ENCODE measurements around the gene TMEM219. TPM values are rescaled to one million over a fixed set of nuclear protein-coding genes. Genes with fewer than 3 reads are reported as not detected.

Gene TMEM219
- total RNA-seq, 6 experiments from 2014 or later = 49.9 to 75.9 (median 57.1) TPM

GRCh38 chr16:29978081-29978480 is 16.2 kb downstream of the TMEM219 start:
- ATAC-seq (no peak), DNase-seq (no peak)
- WGBS (ENCODE audit: insufficient coverage, low coverage, low lambda C conversion rate, missing lambda C conversion rate) = 80% methylated on average over 3 of the region's 9 CpGs
- H3K4me1 ChIP-seq = peaks cover 0 to 22% (median 10%) of the 10 kb centered on the region in 4 donors
- intact Hi-C loops (cut with DNase I) = no loop called here
- TF ChIP-seq, protein P1, sequence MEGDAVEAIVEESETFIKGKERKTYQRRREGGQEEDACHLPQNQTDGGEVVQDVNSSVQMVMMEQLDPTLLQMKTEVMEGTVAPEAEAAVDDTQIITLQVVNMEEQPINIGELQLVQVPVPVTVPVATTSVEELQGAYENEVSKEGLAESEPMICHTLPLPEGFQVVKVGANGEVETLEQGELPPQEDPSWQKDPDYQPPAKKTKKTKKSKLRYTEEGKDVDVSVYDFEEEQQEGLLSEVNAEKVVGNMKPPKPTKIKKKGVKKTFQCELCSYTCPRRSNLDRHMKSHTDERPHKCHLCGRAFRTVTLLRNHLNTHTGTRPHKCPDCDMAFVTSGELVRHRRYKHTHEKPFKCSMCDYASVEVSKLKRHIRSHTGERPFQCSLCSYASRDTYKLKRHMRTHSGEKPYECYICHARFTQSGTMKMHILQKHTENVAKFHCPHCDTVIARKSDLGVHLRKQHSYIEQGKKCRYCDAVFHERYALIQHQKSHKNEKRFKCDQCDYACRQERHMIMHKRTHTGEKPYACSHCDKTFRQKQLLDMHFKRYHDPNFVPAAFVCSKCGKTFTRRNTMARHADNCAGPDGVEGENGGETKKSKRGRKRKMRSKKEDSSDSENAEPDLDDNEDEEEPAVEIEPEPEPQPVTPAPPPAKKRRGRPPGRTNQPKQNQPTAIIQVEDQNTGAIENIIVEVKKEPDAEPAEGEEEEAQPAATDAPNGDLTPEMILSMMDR (IDR thresholded peaks at IDR 0.05) = no peak
- TF ChIP-seq POLR2A (IDR thresholded peaks at IDR 0.05) = no peak
- H3K4me3 ChIP-seq = no peak overlapping the region
- no peak overlapping the region for H3K27ac ChIP-seq
- no peaks in the 10 kb centered on the region for H3K27me3 ChIP-seq
- H3K9me3 ChIP-seq = no peaks in the 10 kb centered on the region
- peaks cover 5 to 55% (median 26%) of the 10 kb centered on the region in 4 donors for H3K36me3 ChIP-seq

GRCh38 chr16:29978564-29979270 is 16.8 kb downstream of the TMEM219 start:
- ATAC-seq (no peak), DNase-seq (no peak)
- peaks cover 5 to 61% (median 28%) of the 10 kb centered on the region in 4 donors for H3K36me3 ChIP-seq
- H3K4me3 ChIP-seq = no peak overlapping the region
- no peaks in the 10 kb centered on the region for H3K27me3 ChIP-seq
- H3K9me3 ChIP-seq = no peaks in the 10 kb centered on the region
- no peak overlapping the region for H3K27ac ChIP-seq
- no peak for TF ChIP-seq POLR2A (IDR thresholded peaks at IDR 0.05)
- TF ChIP-seq, protein P1 (IDR thresholded peaks at IDR 0.05) = no peak
- H3K4me1 ChIP-seq = peaks cover 0 to 22% (median 10%) of the 10 kb centered on the region in 4 donors
- 79% methylated on average over 2 of the region's 9 CpGs for WGBS (ENCODE audit: insufficient coverage, low coverage, low lambda C conversion rate, missing lambda C conversion rate)
- intact Hi-C loops (cut with DNase I) = no loop called here

DNA sequence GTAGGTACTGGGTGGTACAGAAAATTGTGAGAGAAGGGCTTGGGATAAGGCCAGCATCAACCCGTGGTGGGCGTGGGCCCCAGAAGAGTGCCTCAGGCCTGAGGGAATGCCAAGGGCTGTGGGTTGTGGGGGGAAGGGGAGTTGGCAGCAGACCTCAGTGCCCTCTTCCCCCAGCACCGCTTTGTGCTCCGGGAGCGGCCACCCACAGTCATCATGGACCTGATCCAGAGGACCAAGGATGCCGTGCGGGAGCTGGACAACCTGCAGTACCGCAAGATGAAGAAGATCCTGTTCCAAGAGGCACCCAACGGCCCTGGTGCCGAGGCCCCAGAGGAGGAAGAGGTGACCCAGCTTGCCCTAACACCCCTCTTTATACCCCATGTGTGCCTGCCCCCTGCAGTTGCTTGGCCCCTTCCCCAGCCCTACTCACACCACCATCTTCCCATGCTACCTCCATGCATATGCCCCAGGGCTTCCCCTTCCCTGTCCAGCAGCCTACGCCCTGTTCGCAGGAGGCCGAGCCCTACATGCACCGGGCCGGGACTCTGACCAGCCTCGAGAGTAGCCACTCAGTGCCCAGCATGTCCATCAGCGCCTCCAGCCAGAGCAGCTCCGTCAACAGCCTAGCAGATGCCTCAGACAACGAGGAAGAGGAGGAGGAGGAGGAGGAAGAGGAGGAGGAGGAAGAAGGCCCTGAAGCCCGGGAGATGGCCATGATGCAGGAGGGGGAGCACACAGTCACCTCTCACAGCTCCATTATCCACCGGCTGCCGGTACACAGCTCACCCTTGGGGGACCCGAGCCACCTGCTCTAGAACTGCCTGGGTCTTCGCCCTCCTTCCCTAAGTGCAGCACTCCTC is 20.9 kb downstream of the TMEM219 start:
- intact Hi-C loops (cut with DNase I) = no loop called here
- ATAC-seq (no peak), DNase-seq (peak in 1 of 3 donors; percentile 38)
- no peak overlapping the region for H3K27ac ChIP-seq
- H3K36me3 ChIP-seq = peaks cover 5 to 99% (median 49%) of the 10 kb centered on the region in 4 donors
- no peaks in the 10 kb centered on the region for H3K4me1 ChIP-seq
- TF ChIP-seq, protein P1 (IDR thresholded peaks at IDR 0.05) = no peak
- TF ChIP-seq POLR2A (IDR thresholded peaks at IDR 0.05) = no peak
- 86% methylated on average over 4 of the region's 24 CpGs for WGBS (ENCODE audit: insufficient coverage, low coverage, low lambda C conversion rate, missing lambda C conversion rate)
- no peaks in the 10 kb centered on the region for H3K9me3 ChIP-seq
- no peaks in the 10 kb centered on the region for H3K27me3 ChIP-seq
- H3K4me3 ChIP-seq = no peak overlapping the region

- Histone ChIP-seq H3K4me1 (no peaks in the 10 kb centered on the region), H3K27me3 (no peaks in the 10 kb centered on the region), H3K9me3 (no peaks in the 10 kb centered on the region), H3K4me3 (no peak overlapping the region), H3K27ac (no peak overlapping the region), H3K36me3 (peaks cover 5 to 92% (median 48%) of the 10 kb centered on the region in 4 donors)
- TF ChIP-seq, protein P1 (IDR thresholded peaks at IDR 0.05) = no peak
- no peak for TF ChIP-seq POLR2A (IDR thresholded peaks at IDR 0.05)
- intact Hi-C loops (cut with DNase I) = no loop called here
- DNase-seq = peak in 1 of 3 donors; percentile 28
- 78% methylated on average over 12 of the region's 12 CpGs for WGBS (ENCODE audit: insufficient coverage, low coverage, low lambda C conversion rate, missing lambda C conversion rate)
- no peak for ATAC-seq
Observed at GRCh38 chr16:29983420-29984136, 21.7 kb downstream of the TMEM219 start.

Measured in right lobe of liver (tissue), 6 donors.